SK-N-SH (cell line): ENCODE measurements around the gene EIF5.

ENCODE experiments used
- CTCF ChIP-seq: fragments of 200-600 bp; sonication (generic); IDR thresholded peaks from 2 replicates; pipeline ENCODE4 v1.6.1; 2017; ENCODE audit warnings: antibody characterized with exemption, mild to moderate bottlenecking, moderate library complexity
- NRF1 ChIP-seq: IDR thresholded peaks from 2 replicates; pipeline ENCODE4 v1.6.1; 2012; ENCODE audit warnings: low read depth, mild to moderate bottlenecking, low read length
- TAF1 ChIP-seq: IDR thresholded peaks from 2 replicates; pipeline ENCODE4 v1.6.1; 2012; ENCODE audit warnings: low read depth, mild to moderate bottlenecking, low read length, moderate library complexity, borderline replicate concordance

GRCh38 chr14:103298620-103299019, 35.4 kb upstream of the EIF5 start:
- TF ChIP-seq CTCF = no peak
- TF ChIP-seq TAF1 = no peak
- no peak for TF ChIP-seq NRF1
